Neuron (in vitro differentiated cells): ENCODE results near the gene CES2.

Experiments
- H2AFZ ChIP-seq: one replicate; pipeline ENCODE4 v1.6.1; 2013; ENCODE audit warnings: low read depth, mild to moderate bottlenecking, inconsistent platforms, low read length, moderate library complexity
- H3K27me3 ChIP-seq: one replicate; pipeline ENCODE4 v1.6.1; 2013; ENCODE audit warnings: low read length; ENCODE audit not compliant: insufficient read depth
- H3K36me3 ChIP-seq: one replicate; pipeline ENCODE4 v1.6.1; 2013; ENCODE audit warnings: low read length; ENCODE audit not compliant: insufficient read depth
- H3K4me1 ChIP-seq: one replicate; pipeline ENCODE4 v1.6.1; 2013; ENCODE audit warnings: low read length; ENCODE audit not compliant: insufficient read depth
- H3K4me3 ChIP-seq: 2 replicates; pipeline ENCODE4 v1.5.1; 2013; ENCODE audit warnings: mild to moderate bottlenecking, low read length, moderate library complexity
- H3K9me3 ChIP-seq: one replicate; pipeline ENCODE4 v1.6.1; 2013; ENCODE audit warnings: low read length

CES2 gene

GRCh38 chr16:66917741-66918140, 17.6 kb upstream of the CES2 start:
- Histone ChIP-seq H2AFZ (no peak overlapping the region), H3K27me3 (peaks cover 5% of the 10 kb centered on the region), H3K9me3 (no peaks in the 10 kb centered on the region), H3K36me3 (no peaks in the 10 kb centered on the region), H3K4me3 (no peak overlapping the region), H3K4me1 (peaks cover 28% of the 10 kb centered on the region)

DNA sequence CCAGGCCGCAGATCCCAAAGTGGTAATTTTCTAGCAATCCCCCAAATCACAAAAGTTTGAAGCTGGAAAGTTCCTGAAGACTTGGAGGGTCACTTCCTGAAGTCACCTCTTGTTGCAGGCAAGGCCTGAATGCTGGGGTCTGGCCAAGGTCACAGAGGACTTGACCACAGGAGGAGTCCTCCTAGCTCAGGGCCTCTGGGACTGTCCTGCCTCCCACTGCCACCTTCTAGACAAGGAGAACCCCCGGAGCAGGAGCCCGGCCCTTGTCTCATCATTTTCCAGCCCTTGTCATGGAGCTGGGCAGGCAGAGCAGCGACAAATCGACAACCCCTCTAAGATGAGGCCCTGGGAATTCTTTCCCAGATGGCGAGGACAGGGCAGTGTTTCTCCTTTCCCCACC, 17.0 kb upstream of the CES2 start:
- H2AFZ ChIP-seq, result no peak overlapping the region
- no peaks in the 10 kb centered on the region for H3K9me3 ChIP-seq
- H3K4me3 ChIP-seq, result no peak overlapping the region
- peaks cover 7% of the 10 kb centered on the region for H3K27me3 ChIP-seq
- H3K4me1 ChIP-seq, result peaks cover 22% of the 10 kb centered on the region
- H3K36me3 ChIP-seq, result no peaks in the 10 kb centered on the region

- Histone ChIP-seq H2AFZ (no peak within 1 kb of the TSS), H3K4me3 (no peak within 1 kb of the TSS), H3K9me3 (no peaks in the 10 kb centered on the region), H3K4me1 (peaks cover 15% of the 10 kb centered on the region), H3K27me3 (peaks cover 14% of the 10 kb centered on the region), H3K36me3 (no peaks in the 10 kb centered on the region)
These were observed 16.3 kb upstream of the CES2 start, which contains the start of gene CDH16 for GRCh38 chr16:66918803-66919568. TSS of gene CDH16 (minus strand) at chr16:66918885. CDS start at chr16:66918065, 820 bp downstream.

GRCh38 chr16:66919569-66920298, 15.6 kb upstream of the CES2 start:
- no peak overlapping the region for H2AFZ ChIP-seq
- H3K27me3 ChIP-seq, result peaks cover 20% of the 10 kb centered on the region

GRCh38 chr16:66920299-66920590, 15.1 kb upstream of the CES2 start:
- Histone ChIP-seq H2AFZ (no peak overlapping the region), H3K36me3 (no peaks in the 10 kb centered on the region), H3K27me3 (peaks cover 25% of the 10 kb centered on the region), H3K4me3 (no peak overlapping the region), H3K9me3 (no peaks in the 10 kb centered on the region), H3K4me1 (peaks cover 13% of the 10 kb centered on the region)

More at GRCh38 chr16:66919569-66920298, 15.6 kb upstream of the CES2 start:
- Histone ChIP-seq H3K4me1 (peaks cover 13% of the 10 kb centered on the region), H3K4me3 (no peak overlapping the region), H3K9me3 (no peaks in the 10 kb centered on the region), H3K36me3 (no peaks in the 10 kb centered on the region)

- no peaks in the 10 kb centered on the region for H3K36me3 ChIP-seq
- no peak overlapping the region for H3K4me3 ChIP-seq
- no peaks in the 10 kb centered on the region for H3K9me3 ChIP-seq
- peaks cover 20% of the 10 kb centered on the region for H3K4me1 ChIP-seq
- peaks cover 32% of the 10 kb centered on the region for H3K27me3 ChIP-seq
- H2AFZ ChIP-seq, result no peak overlapping the region
These were observed 14.2 kb upstream of the CES2 start for GRCh38 chr16:66920924-66921680.

DNA sequence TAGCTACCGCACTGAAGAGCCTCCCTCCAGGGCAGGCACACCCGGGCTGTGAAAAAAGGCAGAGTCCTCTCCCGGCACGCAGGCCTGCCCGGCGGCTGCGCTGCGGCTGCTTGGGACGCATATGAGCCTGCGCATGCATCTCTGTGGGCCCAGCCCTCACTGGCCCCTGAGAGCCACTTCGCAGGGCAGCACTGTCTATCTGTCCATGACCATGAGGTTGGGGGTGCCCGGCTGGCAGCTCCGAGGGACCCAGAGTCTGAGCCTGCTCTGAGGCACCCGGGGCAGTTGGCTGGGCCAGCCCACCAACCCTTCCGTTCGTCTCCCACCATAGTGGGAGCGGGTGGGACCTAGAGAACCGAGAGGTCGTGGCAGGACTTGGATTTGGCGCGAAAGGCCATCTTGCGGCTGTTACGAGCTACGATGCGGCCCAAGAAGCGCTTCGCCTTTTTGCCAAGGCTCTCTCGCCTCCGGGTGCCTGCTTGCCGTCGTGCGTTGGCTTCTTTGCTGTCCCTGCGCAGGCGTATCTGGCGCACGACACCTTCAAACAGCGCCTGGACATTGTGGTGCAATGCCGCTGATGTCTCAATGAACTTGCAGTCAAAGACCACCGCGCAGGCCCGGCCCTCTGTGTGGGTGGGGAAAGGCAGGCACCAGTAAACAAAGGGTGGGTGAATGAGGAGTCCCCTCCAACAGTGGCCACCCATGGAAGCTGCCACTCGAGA, 13.4 kb upstream of the CES2 start:
- Histone ChIP-seq H2AFZ (no peak overlapping the region), H3K4me1 (peaks cover 28% of the 10 kb centered on the region), H3K9me3 (no peaks in the 10 kb centered on the region), H3K27me3 (peaks cover 32% of the 10 kb centered on the region), H3K36me3 (no peaks in the 10 kb centered on the region), H3K4me3 (no peak overlapping the region)

DNA sequence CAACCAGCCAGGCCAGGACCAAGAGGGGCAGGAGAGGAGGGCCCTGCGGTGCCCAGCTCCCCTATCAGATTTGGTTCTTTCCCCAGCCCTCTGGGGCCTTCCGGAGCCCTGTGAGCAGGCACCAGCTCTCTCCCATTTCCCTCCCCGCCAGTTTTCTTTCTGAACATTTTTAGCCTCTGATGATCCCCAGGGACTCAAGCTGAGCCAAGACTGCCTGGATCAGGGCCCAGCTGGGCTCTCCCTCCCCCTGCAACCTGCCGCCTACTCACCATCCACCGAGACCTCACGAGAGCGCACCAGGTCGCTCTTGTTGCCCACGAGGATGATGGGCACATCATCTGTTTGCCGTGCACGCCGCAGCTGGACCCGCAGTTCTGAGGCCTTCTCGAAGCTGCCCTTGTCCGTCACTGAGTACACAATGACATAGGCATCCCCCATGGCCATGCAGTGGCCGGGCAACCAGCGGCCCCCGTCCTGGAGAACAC, 12.0 kb upstream of the CES2 start:
- no peaks in the 10 kb centered on the region for H3K9me3 ChIP-seq
- H2AFZ ChIP-seq, result no peak overlapping the region
- no peak overlapping the region for H3K4me3 ChIP-seq
- H3K36me3 ChIP-seq, result no peaks in the 10 kb centered on the region
- H3K27me3 ChIP-seq, result peaks cover 32% of the 10 kb centered on the region
- H3K4me1 ChIP-seq, result peaks cover 42% of the 10 kb centered on the region

DNA sequence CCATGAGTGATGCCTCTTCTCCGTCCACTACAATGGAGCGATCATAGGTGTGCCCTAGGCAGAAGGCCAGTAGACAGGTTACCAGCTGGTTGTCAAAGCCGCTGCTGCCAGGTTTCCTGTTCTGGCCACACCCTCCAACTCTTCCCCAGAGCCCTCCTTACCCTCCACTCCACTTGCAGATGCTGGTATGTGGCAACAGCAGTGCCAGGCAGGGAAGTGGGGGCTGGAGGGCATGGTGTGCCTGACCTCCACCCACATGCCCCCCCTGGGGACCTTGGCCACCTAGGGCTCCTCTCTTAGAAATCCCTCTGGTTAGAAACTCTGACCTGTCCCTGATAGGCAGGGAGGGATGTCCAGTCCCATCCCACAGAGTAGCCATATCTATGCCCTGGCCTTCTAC, 11.4 kb upstream of the CES2 start:
- no peak overlapping the region for H3K4me3 ChIP-seq
- H3K27me3 ChIP-seq, result peaks cover 32% of the 10 kb centered on the region

DNA sequence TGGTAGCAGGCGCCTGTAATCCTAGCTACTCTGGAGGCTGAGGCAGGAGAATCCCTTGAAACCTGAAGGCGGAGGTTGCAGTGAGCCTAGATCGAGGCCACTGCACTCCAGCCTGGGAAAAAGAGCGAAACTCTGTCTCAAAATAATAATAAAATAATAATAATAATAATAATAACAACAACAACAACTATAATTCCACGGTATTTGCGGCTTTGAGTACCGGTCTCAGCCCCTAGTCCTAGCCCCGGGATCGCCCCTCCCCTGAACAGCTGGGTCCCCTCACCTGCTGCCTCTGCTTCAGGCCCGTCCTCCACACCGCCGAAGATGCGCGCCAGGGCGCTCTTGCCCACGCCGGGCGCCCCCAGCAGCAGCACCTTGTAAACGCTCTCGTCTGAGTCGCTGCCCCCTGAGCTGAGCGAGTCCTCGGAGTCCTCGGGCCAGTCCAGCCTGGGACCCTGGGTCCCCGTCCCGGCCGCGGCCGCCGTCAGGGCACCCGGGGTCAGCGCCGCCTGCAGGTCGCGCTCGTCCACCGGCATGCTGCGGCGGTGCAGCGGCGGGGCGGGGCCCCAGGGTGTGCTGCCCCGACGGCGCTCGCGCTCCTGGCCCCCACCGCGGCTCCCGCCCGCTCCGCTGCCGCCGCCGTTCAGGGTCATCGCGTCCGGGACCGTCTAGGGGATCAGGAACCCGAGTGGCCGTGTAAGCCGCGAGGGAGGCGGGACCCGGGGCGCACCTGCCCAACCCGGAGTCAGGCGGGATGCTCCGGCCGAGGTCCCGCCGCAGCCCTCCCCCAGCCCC, 10.6 kb upstream of the CES2 start:
- Histone ChIP-seq H3K4me1 (peaks cover 37% of the 10 kb centered on the region), H3K27me3 (peaks cover 32% of the 10 kb centered on the region), H3K4me3 (no peak overlapping the region)

More for the DNA sequence above, 11.4 kb upstream of the CES2 start:
- H2AFZ ChIP-seq, result no peak overlapping the region
- H3K4me1 ChIP-seq, result peaks cover 44% of the 10 kb centered on the region
- no peaks in the 10 kb centered on the region for H3K9me3 ChIP-seq
- H3K36me3 ChIP-seq, result no peaks in the 10 kb centered on the region

GRCh38 chr16:66925322-66925840, 9.9 kb upstream of the CES2 start, which contains the start of gene RRAD:
TSS of gene RRAD (minus strand) at chr16:66925535. CDS start at chr16:66925179, 356 bp downstream.
- H3K27me3 ChIP-seq, result peaks cover 32% of the 10 kb centered on the region
- peaks cover 31% of the 10 kb centered on the region for H3K4me1 ChIP-seq
- no peaks in the 10 kb centered on the region for H3K9me3 ChIP-seq
- H3K4me3 ChIP-seq, result no peak within 1 kb of the TSS
- no peaks in the 10 kb centered on the region for H3K36me3 ChIP-seq
- H2AFZ ChIP-seq, result no peak within 1 kb of the TSS

More for the DNA sequence above, 10.6 kb upstream of the CES2 start:
- no peak overlapping the region for H2AFZ ChIP-seq
- H3K9me3 ChIP-seq, result no peaks in the 10 kb centered on the region
- no peaks in the 10 kb centered on the region for H3K36me3 ChIP-seq
